Activated naive CD8-positive, alpha-beta T cell (primary cell): ENCODE results near the gene C3.
"Not testable (repeated sequence)": the region's sequence is repeated elsewhere in the genome, so short reads cannot be mapped to it uniquely, and the experiment has no call there.

Experiments used
- H3K27ac Mint-ChIP-seq: one replicate; pipeline ENCODE4 v1.8.0; 2021; ENCODE audit warnings: mixed read lengths
- H3K27me3 Mint-ChIP-seq: one replicate; pipeline ENCODE4 v1.8.0; 2021; ENCODE audit warnings: mixed read lengths
- H3K36me3 Mint-ChIP-seq: one replicate; pipeline ENCODE4 v1.8.0; 2021; ENCODE audit warnings: mixed read lengths
- H3K4me1 Mint-ChIP-seq: one replicate; pipeline ENCODE4 v1.8.0; 2021; ENCODE audit warnings: low read depth, mixed read lengths
- H3K4me3 Mint-ChIP-seq: one replicate; pipeline ENCODE4 v1.8.0; 2021; ENCODE audit warnings: mild to moderate bottlenecking, mixed read lengths
- H3K9me3 Mint-ChIP-seq: one replicate; pipeline ENCODE4 v1.8.0; 2021; ENCODE audit warnings: low read depth, mixed read lengths

C3 gene

DNA sequence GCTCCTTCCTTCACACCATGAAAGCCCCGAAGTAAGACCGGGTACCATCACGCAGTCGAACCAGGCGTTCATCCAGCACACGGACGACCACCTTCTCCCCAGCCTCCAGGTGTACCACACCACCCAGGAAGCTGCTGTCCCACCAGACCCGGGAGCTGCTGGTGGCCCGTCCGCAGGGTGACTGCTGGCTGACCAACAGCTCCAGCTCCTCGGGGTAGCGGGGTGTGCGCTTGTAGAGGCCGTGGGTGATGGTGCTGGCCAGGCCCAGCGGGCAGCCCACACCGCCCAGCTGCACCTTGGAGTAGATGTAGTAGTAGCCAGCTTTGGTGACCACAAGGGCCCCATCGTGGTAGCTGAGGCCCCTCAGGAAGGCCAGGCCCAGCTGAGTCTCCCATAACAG, 55.5 kb downstream of the C3 start:
- Mint-ChIP-seq H3K9me3 (no peaks in the 10 kb centered on the region), H3K4me1 (peaks cover 20% of the 10 kb centered on the region), H3K4me3 (peak overlapping the region; percentile 73), H3K36me3 (peaks cover 16% of the 10 kb centered on the region), H3K27me3 (no peaks in the 10 kb centered on the region), H3K27ac (no peak overlapping the region)

- Mint-ChIP-seq H3K4me1 (peaks cover 19% of the 10 kb centered on the region), H3K27ac (no peak overlapping the region), H3K9me3 (no peaks in the 10 kb centered on the region), H3K4me3 (no peak overlapping the region), H3K27me3 (no peaks in the 10 kb centered on the region), H3K36me3 (peaks cover 11% of the 10 kb centered on the region)
These were observed 56.9 kb downstream of the C3 start for GRCh38 chr19:6663236-6664201.

DNA sequence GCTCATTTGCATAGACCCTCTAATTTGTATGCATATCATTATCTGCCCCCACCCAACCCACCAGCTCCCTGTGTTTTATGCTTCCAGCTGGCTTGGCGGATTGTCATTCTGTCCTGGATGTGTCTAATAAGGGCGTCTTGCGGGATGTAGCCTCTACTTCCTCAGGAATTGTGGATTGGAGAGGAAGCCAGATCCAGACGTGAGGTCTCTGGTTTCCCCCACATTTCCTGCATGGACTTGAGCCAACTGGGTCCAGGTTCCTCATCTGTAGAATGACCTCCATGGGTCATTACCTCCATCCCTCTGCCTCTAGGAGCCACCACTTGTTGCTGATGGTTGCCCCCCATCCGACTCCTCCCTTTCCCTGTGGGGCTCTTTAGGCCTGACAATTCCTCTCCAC, 57.7 kb downstream of the C3 start:
- Mint-ChIP-seq H3K36me3 (peaks cover 14% of the 10 kb centered on the region), H3K27me3 (no peaks in the 10 kb centered on the region), H3K9me3 (no peaks in the 10 kb centered on the region), H3K4me1 (peaks cover 23% of the 10 kb centered on the region), H3K27ac (no peak overlapping the region), H3K4me3 (peak overlapping the region; percentile 86)

- Mint-ChIP-seq H3K4me3 (peak overlapping the region; percentile 86), H3K4me1 (peaks cover 19% of the 10 kb centered on the region), H3K36me3 (peaks cover 14% of the 10 kb centered on the region)
- not testable (repeated sequence) for H3K27ac Mint-ChIP-seq, H3K9me3 Mint-ChIP-seq, H3K27me3 Mint-ChIP-seq
These were observed 58.8 kb downstream of the C3 start for GRCh38 chr19:6661509-6662244.

- H3K27me3 Mint-ChIP-seq: no peaks in the 10 kb centered on the region
- H3K9me3 Mint-ChIP-seq: no peaks in the 10 kb centered on the region
- no peak overlapping the region for H3K27ac Mint-ChIP-seq
- H3K4me3 Mint-ChIP-seq: peak overlapping the region; percentile 86
- H3K4me1 Mint-ChIP-seq: peaks cover 22% of the 10 kb centered on the region
- H3K36me3 Mint-ChIP-seq: peaks cover 14% of the 10 kb centered on the region
These were observed 59.5 kb downstream of the C3 start for GRCh38 chr19:6660930-6661329.

GRCh38 chr19:6656390-6656789, 64.1 kb downstream of the C3 start:
- H3K4me3 Mint-ChIP-seq, H3K27me3 Mint-ChIP-seq, H3K36me3 Mint-ChIP-seq, H3K9me3 Mint-ChIP-seq: not testable (repeated sequence)
- H3K4me1 Mint-ChIP-seq: peaks cover 43% of the 10 kb centered on the region
- H3K27ac Mint-ChIP-seq: peak overlapping the region; percentile 64

- H3K27me3 Mint-ChIP-seq: no peaks in the 10 kb centered on the region
- peaks cover 9% of the 10 kb centered on the region for H3K36me3 Mint-ChIP-seq
- H3K9me3 Mint-ChIP-seq: no peaks in the 10 kb centered on the region
- H3K4me3 Mint-ChIP-seq: peak overlapping the region; percentile 80
- peaks cover 48% of the 10 kb centered on the region for H3K4me1 Mint-ChIP-seq
- H3K27ac Mint-ChIP-seq: peak overlapping the region; percentile 96
These were observed 65.8 kb downstream of the C3 start for GRCh38 chr19:6654347-6655310.

- H3K9me3 Mint-ChIP-seq: no peaks in the 10 kb centered on the region
- peak overlapping the region; percentile 87 for H3K27ac Mint-ChIP-seq
- H3K4me1 Mint-ChIP-seq: peaks cover 39% of the 10 kb centered on the region
- no peaks in the 10 kb centered on the region for H3K27me3 Mint-ChIP-seq
- peak overlapping the region; percentile 24 for H3K4me3 Mint-ChIP-seq
- H3K36me3 Mint-ChIP-seq: peaks cover 3% of the 10 kb centered on the region
These were observed 67.7 kb downstream of the C3 start for GRCh38 chr19:6652805-6653094.

GRCh38 chr19:6651965-6652804, 68.3 kb downstream of the C3 start:
- no peaks in the 10 kb centered on the region for H3K36me3 Mint-ChIP-seq
- no peaks in the 10 kb centered on the region for H3K27me3 Mint-ChIP-seq
- no peaks in the 10 kb centered on the region for H3K9me3 Mint-ChIP-seq
- H3K4me3 Mint-ChIP-seq: peak overlapping the region; percentile 24
- H3K27ac Mint-ChIP-seq: peak overlapping the region; percentile 87
- H3K4me1 Mint-ChIP-seq: peaks cover 37% of the 10 kb centered on the region

- Mint-ChIP-seq H3K27me3 (no peaks in the 10 kb centered on the region), H3K36me3 (no peaks in the 10 kb centered on the region), H3K4me3 (no peak overlapping the region), H3K27ac (no peak overlapping the region), H3K4me1 (peaks cover 20% of the 10 kb centered on the region), H3K9me3 (no peaks in the 10 kb centered on the region)
These were observed 71.3 kb downstream of the C3 start for GRCh38 chr19:6649185-6649584.

DNA sequence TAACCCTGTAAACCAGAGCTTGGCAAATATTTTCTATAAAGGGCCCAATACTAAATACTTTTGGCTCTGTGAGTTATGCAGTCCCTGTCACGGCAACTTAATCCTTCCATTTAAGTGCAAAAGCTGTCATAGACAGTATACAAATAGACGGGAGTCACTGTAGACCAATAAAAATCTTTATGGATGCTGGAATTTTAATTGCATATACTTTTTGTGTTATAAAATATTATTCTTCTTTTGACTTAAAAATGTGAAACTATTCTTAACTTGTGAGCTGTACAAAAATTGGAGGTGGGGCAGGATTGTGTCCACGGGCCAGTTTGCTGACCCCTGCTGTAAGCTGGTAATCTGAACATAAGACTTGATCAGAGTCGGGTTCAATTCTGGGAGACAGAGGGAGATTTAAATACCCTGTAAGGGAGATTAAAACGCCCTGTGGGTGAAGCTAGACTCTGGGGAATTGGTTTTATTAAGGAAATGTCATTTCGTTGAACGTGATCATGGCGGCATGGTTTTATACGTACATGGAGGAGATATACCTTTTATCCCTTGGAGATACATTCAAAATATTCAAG, 72.2 kb downstream of the C3 start:
- no peaks in the 10 kb centered on the region for H3K9me3 Mint-ChIP-seq
- H3K4me3 Mint-ChIP-seq: no peak overlapping the region
- no peak overlapping the region for H3K27ac Mint-ChIP-seq
- no peaks in the 10 kb centered on the region for H3K27me3 Mint-ChIP-seq
- H3K36me3 Mint-ChIP-seq: no peaks in the 10 kb centered on the region
- H3K4me1 Mint-ChIP-seq: peaks cover 17% of the 10 kb centered on the region

DNA sequence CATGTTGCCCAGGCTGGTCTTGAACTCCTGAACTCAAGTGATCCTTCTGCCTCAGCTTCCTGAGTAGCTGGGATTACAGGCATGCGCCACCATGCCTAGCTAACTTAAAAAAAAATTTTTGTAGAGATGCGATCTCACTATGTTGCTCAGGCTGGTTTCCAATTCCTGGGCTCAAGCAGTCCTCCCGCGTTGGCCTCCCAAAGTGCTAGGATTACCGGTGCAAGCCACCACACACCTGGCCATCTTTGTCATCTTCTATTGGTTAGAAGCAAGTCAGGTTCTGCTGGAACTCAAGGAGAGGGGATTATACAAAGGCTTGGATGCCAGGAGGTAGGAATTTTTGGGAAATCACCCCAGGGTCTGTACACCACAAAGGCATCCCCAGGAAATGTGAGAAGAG, 75.7 kb downstream of the C3 start:
- Mint-ChIP-seq H3K36me3 (no peaks in the 10 kb centered on the region), H3K27ac (no peak overlapping the region), H3K9me3 (no peaks in the 10 kb centered on the region), H3K4me1 (peaks cover 20% of the 10 kb centered on the region), H3K27me3 (no peaks in the 10 kb centered on the region), H3K4me3 (no peak overlapping the region)

- not testable (repeated sequence) for H3K4me3 Mint-ChIP-seq, H3K36me3 Mint-ChIP-seq, H3K9me3 Mint-ChIP-seq, H3K27ac Mint-ChIP-seq, H3K27me3 Mint-ChIP-seq
- peaks cover 29% of the 10 kb centered on the region for H3K4me1 Mint-ChIP-seq
These were observed 80.1 kb downstream of the C3 start for GRCh38 chr19:6640333-6640732.

DNA sequence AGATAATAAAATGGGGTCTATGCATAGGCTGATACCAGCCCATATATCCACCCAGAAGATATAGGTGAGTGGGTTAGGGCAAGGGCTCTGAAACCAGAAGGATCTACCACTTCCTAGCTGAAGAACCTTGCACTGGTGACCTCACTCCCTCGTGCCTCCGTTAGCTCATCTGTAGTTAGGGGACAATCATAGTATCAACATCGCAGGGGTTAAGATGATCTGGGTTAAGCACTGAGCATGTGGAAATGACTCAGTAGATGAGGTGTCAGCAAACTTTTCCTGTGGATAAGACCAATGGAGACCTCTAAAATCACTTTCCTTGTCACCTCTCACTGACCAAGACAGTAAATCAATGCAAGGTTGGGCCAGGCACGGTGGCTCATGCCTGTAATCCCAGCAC, 81.0 kb downstream of the C3 start:
- Mint-ChIP-seq H3K36me3 (peaks cover under 1% of the 10 kb centered on the region), H3K4me3 (no peak overlapping the region), H3K27me3 (no peaks in the 10 kb centered on the region), H3K4me1 (peaks cover 29% of the 10 kb centered on the region), H3K27ac (peak overlapping the region; percentile 28), H3K9me3 (no peaks in the 10 kb centered on the region)
